K562 (cell line): ENCODE results near the gene LNX2. TPM values are rescaled to one million over a fixed set of nuclear protein-coding genes. Genes with fewer than 3 reads are reported as not detected.

Experiments used
- ATAC-seq: fragments of 200-7000 bp; cut with Tn5 transposase; 3 replicates; pipeline ENCODE4 v1.9.1; 2020; ENCODE audit warnings: moderate library complexity
- BruUV-seq: library from RNA; stranded (reverse); fragments of 400-500 nt; replicated peaks from 2 replicates; lab custom pipeline; 2021; lab: Mats Ljungman, UMichigan
- CTCF ChIA-PET: fragments of 300-600 bp; formaldehyde crosslinking; extraction: SDS; loops from one replicate; lab custom pipeline; 2021; ENCODE audit warnings: low intra/inter-chr PET ratio; lab: Yijun Ruan, JAX
- POLR2A ChIA-PET: fragments of 300-600, 350-650 bp; sonication (Branson Sonifier 250); formaldehyde crosslinking; extraction: SDS; loops from one replicate; lab custom pipeline; 2021; ENCODE audit warnings: antibody characterized with exemption, inconsistent platforms; lab: Yijun Ruan, JAX
- DNase-seq, 4 experiments: peaks; one replicate each; pipeline versions ENCODE4 v3.0.0 to v3.0.0-alpha.2; 2011 to 2018; ENCODE audit warnings: low spot score in 3 of 4, mixed read lengths in 3 of 4; ENCODE audit errors: extremely low read depth in 1 of 4
- FAIRE-seq: peaks from 2 replicates; lab custom pipeline; 2011; peaks lifted over from hg19 to GRCh38; lab: Jason Lieb, UNC
- H2AFZ ChIP-seq: 2 replicates; pipeline ENCODE4 v1.6.0; 2011; ENCODE audit warnings: low read depth, low read length, control low read depth, inconsistent platforms
- H3K27ac ChIP-seq: fragments of 200-600 bp; 3 replicates; pipeline ENCODE4 v1.8.0; 2011; ENCODE audit warnings: low read depth, mild to moderate bottlenecking, control low read depth, inconsistent platforms, low read length, moderate library complexity, mixed read lengths; ENCODE audit errors: extremely low read depth
- H3K27me3 ChIP-seq, 2 experiments: fragments of 300-600 bp in 1 of 2; 2 replicates in 1 of 2; 3 replicates in 1 of 2; pipeline versions ENCODE4 v1.6.0 to v1.8.0; 2011; ENCODE audit warnings: inconsistent platforms in 2 of 2, low read length in 2 of 2, mild to moderate bottlenecking in 1 of 2, mixed read lengths in 1 of 2, moderate library complexity in 1 of 2; ENCODE audit not compliant: control insufficient read depth in 2 of 2, insufficient read depth in 2 of 2
- H3K36me3 ChIP-seq: fragments of 300-600 bp; 3 replicates; pipeline ENCODE4 v1.8.0; 2011; ENCODE audit warnings: mild to moderate bottlenecking, low read length, inconsistent platforms; ENCODE audit not compliant: control insufficient read depth, insufficient read depth
- H3K4me1 ChIP-seq, 2 experiments: fragments of 200-600 bp in 1 of 2; replicated peaks in 1 of 2; 2 replicates in 1 of 2; 3 replicates in 1 of 2; pipeline versions ENCODE4 v1.5.1 to v1.8.0; 2011; ENCODE audit warnings: inconsistent platforms in 2 of 2, low read length in 2 of 2, mild to moderate bottlenecking in 1 of 2, mixed read lengths in 1 of 2, moderate library complexity in 1 of 2; ENCODE audit not compliant: control insufficient read depth in 2 of 2, insufficient read depth in 2 of 2
- H3K4me2 ChIP-seq: 2 replicates; pipeline ENCODE4 v1.6.1; 2011; ENCODE audit warnings: low read length, control low read depth, inconsistent platforms, mixed read lengths; ENCODE audit not compliant: insufficient read depth
- H3K4me3 ChIP-seq: fragments of 200-600 bp; sonication (generic), shearing (Covaris generic); 2 replicates; pipeline ENCODE4 v1.5.1; 2016; ENCODE audit warnings: control low read depth, inconsistent platforms
- H3K79me2 ChIP-seq: fragments of 200-600 bp; 3 replicates; pipeline ENCODE4 v1.8.0; 2011; ENCODE audit warnings: low read length, inconsistent platforms; ENCODE audit not compliant: control insufficient read depth, insufficient read depth
- H3K9ac ChIP-seq, 2 experiments: 2 replicates each; pipeline versions ENCODE4 v1.6.0 to v1.6.1; 2011; ENCODE audit warnings: low read depth in 2 of 2, low read length in 2 of 2, control low read depth in 1 of 2, inconsistent platforms in 1 of 2, mild to moderate bottlenecking in 1 of 2, mixed read lengths in 1 of 2; ENCODE audit not compliant: insufficient read depth in 1 of 2
- H3K9me1 ChIP-seq: one replicate; pipeline ENCODE4 v1.6.0; 2011; ENCODE audit warnings: inconsistent platforms, mild to moderate bottlenecking, low read length, moderate library complexity; ENCODE audit not compliant: control insufficient read depth, insufficient read depth
- H3K9me3 ChIP-seq: replicated peaks from 2 replicates; pipeline ENCODE4 v1.5.1; 2011; ENCODE audit warnings: low read depth, low read length, inconsistent platforms; ENCODE audit not compliant: control insufficient read depth, insufficient read depth
- H4K20me1 ChIP-seq: replicated peaks from 2 replicates; pipeline ENCODE4 v1.6.1; 2011; ENCODE audit warnings: low read length, inconsistent platforms, mixed read lengths; ENCODE audit not compliant: control insufficient read depth, insufficient read depth
- CHCHD3 ChIP-seq: fragments of 250-450 bp; sonication (Bioruptor Pico); IDR thresholded peaks from 2 replicates; pipeline ENCODE4 v2.1.2; 2022; ENCODE audit warnings: mild to moderate bottlenecking
- COPS2 ChIP-seq: fragments of 450-650 bp; conservative IDR thresholded peaks from 2 replicates; pipeline ENCODE4 v1.6.1; 2016; ENCODE audit warnings: mild to moderate bottlenecking, moderate library complexity
- HDGF ChIP-seq: fragments of 450-650 bp; IDR thresholded peaks from 2 replicates; pipeline ENCODE4 v1.6.1; 2016
- NR2C2 ChIP-seq, 2 experiments: fragments of 200-800 bp in 1 of 2; sonication (Bioruptor generic) in 1 of 2; sonication (generic) in 1 of 2; formaldehyde crosslinking in 1 of 2; IDR thresholded peaks; 2 replicates each; pipeline versions ENCODE4 v1.6.1 to v1.8.0; 2016 to 2022; ENCODE audit warnings: mild to moderate bottlenecking in 1 of 2, missing compliant biosample characterization in 1 of 2, missing genetic modification characterization in 1 of 2, missing genetic modification reagents in 1 of 2
- PHF20 ChIP-seq: fragments of 450-650 bp; IDR thresholded peaks from 2 replicates; pipeline ENCODE4 v1.6.1; 2018; ENCODE audit not compliant: partially characterized antibody
- SAFB2 ChIP-seq: fragments of 200-400 bp; formaldehyde crosslinking; IDR thresholded peaks from 2 replicates; pipeline ENCODE4 v1.6.1; 2018; ENCODE audit warnings: borderline replicate concordance, low read length, low read depth, moderate library complexity; ENCODE audit not compliant: severe bottlenecking
- SIRT6 ChIP-seq: IDR thresholded peaks from one replicate; pipeline ENCODE4 v1.6.1; 2012; ENCODE audit warnings: low read depth, mild to moderate bottlenecking, control low read depth, inconsistent platforms, low read length, moderate library complexity
- SP1 ChIP-seq: sonication (generic); formaldehyde crosslinking; IDR thresholded peaks from 2 replicates; pipeline ENCODE4 v1.8.1; 2022; ENCODE audit warnings: mild to moderate bottlenecking, missing genetic modification reagents
- ZBTB7A ChIP-seq: IDR thresholded peaks from 2 replicates; pipeline ENCODE4 v1.6.1; 2011; ENCODE audit warnings: low read depth, mild to moderate bottlenecking, low read length, moderate library complexity, borderline replicate concordance; ENCODE audit not compliant: control insufficient read depth
- WGBS: fragments of 100-300 bp; shearing (Covaris generic); methylation state at CpG from one replicate; pipeline ENCODE4 v1.1.6; 2016; ENCODE audit warnings: low coverage, mixed read lengths; ENCODE audit not compliant: insufficient coverage; ENCODE audit errors: missing lambda C conversion rate; 5-methylcytosine and 5-hydroxymethylcytosine counted together
- in situ Hi-C: fragments of 300-500 bp; cut with MboI; formaldehyde crosslinking; loops from 4 replicates; pipeline ENCODE4 v1.15.0; 2018; ENCODE audit warnings: inconsistent platforms, mixed read lengths
- intact Hi-C: fragments of 100-400 bp; cut with micrococcal nuclease; formaldehyde crosslinking; loops from 2 replicates; pipeline ENCODE4 v1.14.2; 2022
- polyA plus RNA-seq, 8 experiments: library from polyadenylated mRNA; depleted of rRNA in 4 of 8; stranded (reverse) in 5 of 8; unstranded in 3 of 8; fragments of >200 nt; fragmentation: Nextera tagmentation in 2 of 8; fragmentation: Illumina TruSeq in 1 of 8; extraction: Ambion mirVana in 2 of 8; extraction: Trizol in 1 of 8; gene quantifications; 2 replicates each; pipeline versions ENCODE4 v1.2.1 to v1.2.3, GENCODE V29; 2011 to 2014; ENCODE audit warnings: inconsistent platforms in 1 of 8, missing spikeins in 1 of 8
- total RNA-seq, 7 experiments: library from RNA; depleted of rRNA in 6 of 7; stranded (reverse); fragments of >200 nt in 6 of 7; fragmentation: Illumina TruSeq in 2 of 7; extraction: Trizol in 2 of 7; gene quantifications; 2 replicates each; pipeline versions ENCODE4 v1.2.1 to v1.2.3, GENCODE V29; 2011 to 2021; ENCODE audit warnings: low replicate concordance in 1 of 7
- TF ChIP-seq, protein P1 (sequence below): fragments of 450-650 bp; IDR thresholded peaks from 2 replicates; pipeline ENCODE4 v1.6.1; 2018; ENCODE audit not compliant: partially characterized antibody

Gene LNX2
- total and polyA plus RNA-seq, 9 of the 15 experiments (the other 6 are each of a cell fraction or from before 2014, with no cell fraction given) = 1.5 to 5.5 (median 4.0) TPM

DNA sequence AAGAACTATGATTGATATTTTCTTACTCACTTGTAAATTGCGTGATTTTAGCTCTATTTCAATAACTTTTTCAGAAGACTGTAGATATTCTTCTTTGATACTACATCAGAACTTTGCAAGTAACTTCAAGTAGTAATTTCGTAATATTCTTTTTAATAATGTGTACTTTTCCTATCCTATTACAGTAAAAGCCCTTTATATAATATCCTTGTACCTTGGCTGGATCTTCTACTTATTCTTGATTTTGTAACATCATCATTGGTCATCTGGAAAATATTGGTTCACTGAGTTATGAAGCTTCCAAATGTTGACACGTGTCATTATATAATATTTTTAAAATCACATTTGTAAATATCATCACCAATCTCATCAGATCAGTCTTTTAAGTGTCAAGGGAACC is 33.7 kb upstream of the LNX2 start:
- no peaks in the 10 kb centered on the region for H3K79me2 ChIP-seq
- H3K9me1 ChIP-seq = no peaks in the 10 kb centered on the region
- no TSS peak for BruUV-seq
- no peaks in the 10 kb centered on the region for H3K9me3 ChIP-seq
- TF ChIP-seq NR2C2 (CRISPR knock-in tag; IDR thresholded peaks at IDR 0.05) = no peak
- no peak for TF ChIP-seq NR2C2 (tag; IDR thresholded peaks at IDR 0.05)
- no peak for TF ChIP-seq SIRT6
- no peak for TF ChIP-seq COPS2
- TF ChIP-seq HDGF = no peak
- no peak for TF ChIP-seq PHF20
- no peak for TF ChIP-seq SP1
- TF ChIP-seq CHCHD3 (CRISPR knock-in tag) = no peak
- TF ChIP-seq ZBTB7A = no peak
- no peak for TF ChIP-seq SAFB2
- TF ChIP-seq, protein P1, sequence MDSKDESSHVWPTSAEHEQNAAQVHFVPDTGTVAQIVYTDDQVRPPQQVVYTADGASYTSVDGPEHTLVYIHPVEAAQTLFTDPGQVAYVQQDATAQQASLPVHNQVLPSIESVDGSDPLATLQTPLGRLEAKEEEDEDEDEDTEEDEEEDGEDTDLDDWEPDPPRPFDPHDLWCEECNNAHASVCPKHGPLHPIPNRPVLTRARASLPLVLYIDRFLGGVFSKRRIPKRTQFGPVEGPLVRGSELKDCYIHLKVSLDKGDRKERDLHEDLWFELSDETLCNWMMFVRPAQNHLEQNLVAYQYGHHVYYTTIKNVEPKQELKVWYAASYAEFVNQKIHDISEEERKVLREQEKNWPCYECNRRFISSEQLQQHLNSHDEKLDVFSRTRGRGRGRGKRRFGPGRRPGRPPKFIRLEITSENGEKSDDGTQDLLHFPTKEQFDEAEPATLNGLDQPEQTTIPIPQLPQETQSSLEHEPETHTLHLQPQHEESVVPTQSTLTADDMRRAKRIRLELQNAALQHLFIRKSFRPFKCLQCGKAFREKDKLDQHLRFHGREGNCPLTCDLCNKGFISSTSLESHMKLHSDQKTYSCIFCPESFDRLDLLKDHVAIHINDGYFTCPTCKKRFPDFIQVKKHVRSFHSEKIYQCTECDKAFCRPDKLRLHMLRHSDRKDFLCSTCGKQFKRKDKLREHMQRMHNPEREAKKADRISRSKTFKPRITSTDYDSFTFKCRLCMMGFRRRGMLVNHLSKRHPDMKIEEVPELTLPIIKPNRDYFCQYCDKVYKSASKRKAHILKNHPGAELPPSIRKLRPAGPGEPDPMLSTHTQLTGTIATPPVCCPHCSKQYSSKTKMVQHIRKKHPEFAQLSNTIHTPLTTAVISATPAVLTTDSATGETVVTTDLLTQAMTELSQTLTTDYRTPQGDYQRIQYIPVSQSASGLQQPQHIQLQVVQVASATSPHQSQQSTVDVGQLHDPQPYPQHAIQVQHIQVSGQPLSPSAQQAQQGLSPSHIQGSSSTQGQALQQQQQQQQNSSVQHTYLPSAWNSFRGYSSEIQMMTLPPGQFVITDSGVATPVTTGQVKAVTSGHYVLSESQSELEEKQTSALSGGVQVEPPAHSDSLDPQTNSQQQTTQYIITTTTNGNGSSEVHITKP = no peak
- in situ Hi-C loops (no loop called here), intact Hi-C loops (no loop called here)
- 81% methylated on average over 3 of the region's 3 CpGs for WGBS
- H3K4me2 ChIP-seq = no peak overlapping the region
- H3K4me1 ChIP-seq = no peaks in the 10 kb centered on the region
- H3K9ac ChIP-seq = no peak overlapping the region
- peaks cover 14% of the 10 kb centered on the region for H3K36me3 ChIP-seq
- ATAC-seq = no peak
- no peak overlapping the region for H2AFZ ChIP-seq
- no peak overlapping the region for H3K27ac ChIP-seq
- POLR2A ChIA-PET = interaction anchor here (1.1 kb wide), 1 partner anchor 11 kb away, joined by 3 read pairs; no protein-coding TSS in a partner anchor
- DNase-seq = no peak
- FAIRE-seq = no peak
- no peaks in the 10 kb centered on the region for H4K20me1 ChIP-seq
- no peak overlapping the region for H3K4me3 ChIP-seq
- H3K27me3 ChIP-seq = no peaks in the 10 kb centered on the region
- CTCF ChIA-PET = no interaction called here
